ENCODE data around the gene AFAP1L2. TPM values are rescaled to one million over a fixed set of nuclear protein-coding genes. Genes with fewer than 3 reads are reported as not detected.
"Not testable (repeated sequence)": the region's sequence is repeated elsewhere in the genome, so short reads cannot be mapped to it uniquely, and the experiment has no call there.

Gene AFAP1L2
- total and polyA plus RNA-seq, 5 experiments from 2014 or later: 1.3 to 2.3 (median 1.8) TPM

- DNase-seq (no peak), ATAC-seq (no peak)
- no peaks in the 10 kb centered on the region for H3K4me1 Mint-ChIP-seq
- POLR2A ChIA-PET: no interaction called here
- no peaks in the 10 kb centered on the region for H3K27me3 Mint-ChIP-seq
- no peak overlapping the region for H3K4me3 Mint-ChIP-seq
- H3K9me3 Mint-ChIP-seq: no peaks in the 10 kb centered on the region
- no peaks in the 10 kb centered on the region for H3K36me3 Mint-ChIP-seq
- H3K27ac Mint-ChIP-seq: no peak overlapping the region
Measured at GRCh38 chr10:114347241-114347640, 57.1 kb downstream of the AFAP1L2 start.

- H3K27ac Mint-ChIP-seq: peak overlapping the region in 1 of 10 donors; percentile 28
Measured at GRCh38 chr10:114346176-114347031, 57.9 kb downstream of the AFAP1L2 start.

DNA sequence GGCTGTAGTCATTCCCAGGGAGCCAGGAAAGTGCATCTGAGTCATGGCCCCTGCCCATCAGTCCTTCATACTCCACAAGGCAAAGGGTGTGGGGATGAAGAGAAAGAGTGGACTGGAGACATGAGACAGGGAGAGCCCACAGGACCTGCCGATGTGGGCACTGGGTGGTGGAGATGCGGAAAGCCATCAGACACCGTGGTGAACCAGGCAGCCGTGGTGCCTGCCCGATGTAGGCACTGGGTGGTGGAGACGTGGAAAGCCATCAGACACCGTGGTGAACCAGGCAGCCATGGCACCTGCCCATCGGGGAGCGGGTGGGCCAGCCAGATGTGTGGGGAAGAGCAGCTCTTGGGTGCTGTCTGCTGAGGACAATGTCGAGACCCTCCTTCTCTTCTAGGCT is 58.6 kb downstream of the AFAP1L2 start:
- no peaks in the 10 kb centered on the region for H3K36me3 Mint-ChIP-seq
- POLR2A ChIA-PET: no interaction called here

More at GRCh38 chr10:114346176-114347031, 57.9 kb downstream of the AFAP1L2 start:
- no peaks in the 10 kb centered on the region for H3K4me1 Mint-ChIP-seq
- H3K9me3 Mint-ChIP-seq: no peaks in the 10 kb centered on the region
- POLR2A ChIA-PET: no interaction called here
- no peak overlapping the region for H3K4me3 Mint-ChIP-seq
- H3K36me3 Mint-ChIP-seq: no peaks in the 10 kb centered on the region
- ATAC-seq: no peak
- H3K27me3 Mint-ChIP-seq: no peaks in the 10 kb centered on the region
- DNase-seq: no peak

GRCh38 chr10:114343623-114344505 is 60.4 kb downstream of the AFAP1L2 start:
- no peaks in the 10 kb centered on the region for H3K9me3 Mint-ChIP-seq
- ATAC-seq (no peak), DNase-seq (no peak)
- no peak overlapping the region for H3K4me3 Mint-ChIP-seq
- H3K27me3 Mint-ChIP-seq: no peaks in the 10 kb centered on the region
- no peaks in the 10 kb centered on the region for H3K36me3 Mint-ChIP-seq
- no peaks in the 10 kb centered on the region for H3K4me1 Mint-ChIP-seq
- peak overlapping the region in 1 of 10 donors; percentile 15 for H3K27ac Mint-ChIP-seq
- POLR2A ChIA-PET: no interaction called here

More for the DNA sequence above, 58.6 kb downstream of the AFAP1L2 start:
- H3K4me3 Mint-ChIP-seq: no peak overlapping the region
- ATAC-seq (no peak), DNase-seq (no peak)
- no peak overlapping the region for H3K27ac Mint-ChIP-seq
- H3K27me3 Mint-ChIP-seq: no peaks in the 10 kb centered on the region
- no peaks in the 10 kb centered on the region for H3K9me3 Mint-ChIP-seq
- H3K4me1 Mint-ChIP-seq: no peaks in the 10 kb centered on the region

DNA sequence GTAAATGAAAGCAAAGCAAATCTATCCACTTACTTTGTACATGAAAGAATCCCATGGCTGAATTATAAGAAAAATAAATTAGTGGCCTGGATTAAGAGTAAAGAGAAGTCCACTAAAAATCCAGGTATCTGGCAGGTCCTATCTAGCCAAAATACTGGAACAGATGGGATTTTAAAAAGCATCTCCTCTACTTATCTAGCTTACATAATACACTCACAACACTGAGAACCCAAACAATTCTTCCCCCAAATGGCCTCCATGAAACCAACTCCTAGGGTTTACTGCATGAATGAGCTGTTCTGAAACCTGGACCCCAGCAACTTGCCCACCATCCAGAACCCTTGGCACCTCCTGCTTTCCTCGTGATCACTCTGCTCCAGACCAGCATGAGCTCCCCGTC is 61.3 kb downstream of the AFAP1L2 start:
- Mint-ChIP-seq H3K4me3 (no peak overlapping the region), H3K27ac (no peak overlapping the region), H3K9me3 (no peaks in the 10 kb centered on the region), H3K27me3 (no peaks in the 10 kb centered on the region), H3K4me1 (no peaks in the 10 kb centered on the region), H3K36me3 (no peaks in the 10 kb centered on the region)
- ATAC-seq (no peak), DNase-seq (no peak)
- POLR2A ChIA-PET: no interaction called here

- Mint-ChIP-seq H3K4me3 (no peak overlapping the region), H3K4me1 (no peaks in the 10 kb centered on the region), H3K27me3 (peaks cover 0 to 8% (median 0%) of the 10 kb centered on the region in 5 donors), H3K27ac (no peak overlapping the region), H3K36me3 (no peaks in the 10 kb centered on the region), H3K9me3 (no peaks in the 10 kb centered on the region)
- POLR2A ChIA-PET: no interaction called here
- no peak for ATAC-seq
- no peak for DNase-seq
Measured at GRCh38 chr10:114340816-114341215, 63.5 kb downstream of the AFAP1L2 start.

DNA sequence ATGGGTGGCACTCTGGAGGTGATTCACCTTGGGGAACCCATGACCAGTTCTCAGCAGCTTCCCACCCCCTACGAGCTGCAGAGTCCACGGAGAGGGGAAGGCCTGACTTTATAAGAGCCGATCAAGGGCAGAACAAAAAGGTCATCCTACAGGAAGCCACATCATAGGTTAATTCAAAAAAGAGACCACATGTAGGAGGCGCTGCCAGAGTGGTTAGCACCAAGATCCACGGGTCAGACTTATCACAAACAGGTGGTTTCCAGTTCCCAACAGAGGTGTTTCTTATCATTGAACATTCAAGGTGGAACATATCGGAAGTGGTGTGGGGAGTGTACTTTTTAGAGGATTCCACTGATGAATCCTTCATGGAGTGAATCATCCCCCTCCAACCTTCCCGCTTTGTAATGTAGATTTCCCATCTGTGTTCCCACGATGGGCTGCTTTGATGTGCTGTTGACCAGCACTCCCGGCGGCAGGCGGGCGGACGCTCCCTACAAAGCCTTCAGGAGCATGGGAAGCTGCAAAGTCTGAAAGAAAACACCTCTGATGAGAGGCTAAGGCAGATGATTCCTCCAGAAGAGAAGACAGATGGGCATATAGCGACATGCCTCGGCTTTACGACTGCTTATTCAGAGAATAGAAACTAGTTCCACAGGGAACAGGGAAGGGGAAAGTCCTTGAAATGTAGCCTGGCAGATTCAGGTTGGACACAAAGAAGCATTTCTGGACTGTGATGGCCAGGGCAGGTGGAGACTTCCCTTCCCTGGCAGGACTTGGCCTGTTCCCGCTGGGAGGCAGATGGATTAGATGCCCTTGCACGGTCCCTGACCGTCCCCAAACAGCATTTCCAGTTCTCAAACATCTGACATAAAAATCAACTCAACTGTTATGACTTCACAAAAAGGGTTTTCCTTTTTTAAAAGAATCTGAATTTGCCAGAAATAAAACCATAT is 66.5 kb downstream of the AFAP1L2 start:
- DNase-seq: no peak
- Mint-ChIP-seq H3K4me3 (no peak overlapping the region), H3K27me3 (peaks cover 0 to 8% (median 0%) of the 10 kb centered on the region in 5 donors), H3K9me3 (no peaks in the 10 kb centered on the region), H3K36me3 (no peaks in the 10 kb centered on the region), H3K27ac (no peak overlapping the region), H3K4me1 (peaks cover 0 to 2% (median 0%) of the 10 kb centered on the region in 4 donors)
- ATAC-seq: no peak
- POLR2A ChIA-PET: no interaction called here

GRCh38 chr10:114336823-114337509 is 67.3 kb downstream of the AFAP1L2 start:
- H3K9me3 Mint-ChIP-seq: no peaks in the 10 kb centered on the region
- peaks cover 0 to 8% (median 0%) of the 10 kb centered on the region in 5 donors for H3K27me3 Mint-ChIP-seq
- no peak overlapping the region for H3K27ac Mint-ChIP-seq
- POLR2A ChIA-PET: no interaction called here
- no peaks in the 10 kb centered on the region for H3K36me3 Mint-ChIP-seq
- DNase-seq (no peak), ATAC-seq (no peak)
- H3K4me3 Mint-ChIP-seq: no peak overlapping the region
- peaks cover 0 to 2% (median 0%) of the 10 kb centered on the region in 4 donors for H3K4me1 Mint-ChIP-seq

GRCh38 chr10:114335614-114336013 is 68.7 kb downstream of the AFAP1L2 start:
- POLR2A ChIA-PET: no interaction called here
- Mint-ChIP-seq H3K4me3 (no peak overlapping the region), H3K27me3 (peaks cover 0 to 8% (median 0%) of the 10 kb centered on the region in 5 donors), H3K9me3 (no peaks in the 10 kb centered on the region), H3K27ac (no peak overlapping the region), H3K4me1 (peaks cover 0 to 2% (median 0%) of the 10 kb centered on the region in 4 donors), H3K36me3 (no peaks in the 10 kb centered on the region)
- no peak for DNase-seq
- no peak for ATAC-seq

- Mint-ChIP-seq H3K36me3 (no peaks in the 10 kb centered on the region), H3K27me3 (peaks cover 0 to 8% (median 0%) of the 10 kb centered on the region in 5 donors), H3K9me3 (no peaks in the 10 kb centered on the region), H3K4me1 (peaks cover 0 to 2% (median 0%) of the 10 kb centered on the region in 4 donors), H3K4me3 (no peak overlapping the region), H3K27ac (no peak overlapping the region)
- POLR2A ChIA-PET: no interaction called here
- ATAC-seq (no peak), DNase-seq (no peak)
Measured at GRCh38 chr10:114334301-114334700, 70.0 kb downstream of the AFAP1L2 start.

- H3K9me3 Mint-ChIP-seq, DNase-seq, H3K4me1 Mint-ChIP-seq, H3K27ac Mint-ChIP-seq, H3K4me3 Mint-ChIP-seq, ATAC-seq, H3K36me3 Mint-ChIP-seq, H3K27me3 Mint-ChIP-seq, POLR2A ChIA-PET: not testable (repeated sequence)
Measured at GRCh38 chr10:114333441-114333840, 70.9 kb downstream of the AFAP1L2 start.

Data from naive thymus-derived CD8-positive, alpha-beta T cell (primary cell).